ENCODE results near the gene CCNL1.

CCNL1 gene

DNA sequence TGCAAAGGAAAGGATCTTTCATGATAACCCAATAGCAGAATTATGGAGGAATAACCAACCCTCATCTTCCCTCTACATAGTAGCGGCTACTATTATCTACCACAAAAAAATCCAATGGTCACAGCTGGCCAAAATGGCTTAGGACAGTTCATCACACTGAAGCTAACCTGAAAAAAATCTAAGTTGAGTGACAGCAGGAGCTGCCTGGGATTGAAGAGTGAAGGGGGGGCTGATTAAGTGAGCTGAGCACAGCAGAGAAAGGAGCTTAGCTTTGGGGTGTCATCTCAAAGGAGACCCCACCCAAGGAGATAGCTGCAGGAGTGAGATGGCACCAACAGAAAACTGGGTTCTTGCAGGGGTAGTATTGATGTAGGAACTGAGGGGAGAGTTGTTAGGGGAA is 33.6 kb downstream of the CCNL1 start:
- H3K4me1 ChIP-seq (ENCODE audit: insufficient read depth, poor library complexity, severe bottlenecking) = peaks cover 82% of the 10 kb centered on the region
- H3K27me3 ChIP-seq (ENCODE audit: insufficient read depth, poor library complexity, severe bottlenecking) = no peaks in the 10 kb centered on the region
- H3K4me3 ChIP-seq (ENCODE audit: severe bottlenecking) = no peak overlapping the region
- H3K9me3 ChIP-seq (ENCODE audit: severe bottlenecking) = no peaks in the 10 kb centered on the region
- peak overlapping the region; percentile 97 for H3K27ac ChIP-seq (ENCODE audit: poor library complexity, severe bottlenecking)
- no peak for ATAC-seq (ENCODE audit: low read depth)
- TF ChIP-seq, protein P1, sequence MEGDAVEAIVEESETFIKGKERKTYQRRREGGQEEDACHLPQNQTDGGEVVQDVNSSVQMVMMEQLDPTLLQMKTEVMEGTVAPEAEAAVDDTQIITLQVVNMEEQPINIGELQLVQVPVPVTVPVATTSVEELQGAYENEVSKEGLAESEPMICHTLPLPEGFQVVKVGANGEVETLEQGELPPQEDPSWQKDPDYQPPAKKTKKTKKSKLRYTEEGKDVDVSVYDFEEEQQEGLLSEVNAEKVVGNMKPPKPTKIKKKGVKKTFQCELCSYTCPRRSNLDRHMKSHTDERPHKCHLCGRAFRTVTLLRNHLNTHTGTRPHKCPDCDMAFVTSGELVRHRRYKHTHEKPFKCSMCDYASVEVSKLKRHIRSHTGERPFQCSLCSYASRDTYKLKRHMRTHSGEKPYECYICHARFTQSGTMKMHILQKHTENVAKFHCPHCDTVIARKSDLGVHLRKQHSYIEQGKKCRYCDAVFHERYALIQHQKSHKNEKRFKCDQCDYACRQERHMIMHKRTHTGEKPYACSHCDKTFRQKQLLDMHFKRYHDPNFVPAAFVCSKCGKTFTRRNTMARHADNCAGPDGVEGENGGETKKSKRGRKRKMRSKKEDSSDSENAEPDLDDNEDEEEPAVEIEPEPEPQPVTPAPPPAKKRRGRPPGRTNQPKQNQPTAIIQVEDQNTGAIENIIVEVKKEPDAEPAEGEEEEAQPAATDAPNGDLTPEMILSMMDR (IDR thresholded peaks at IDR 0.05; ENCODE audit: poor library complexity, severe bottlenecking) = no peak
- no peak for DNase-seq (ENCODE audit: low spot score)
- H3K36me3 ChIP-seq (ENCODE audit: low read depth) = no peaks in the 10 kb centered on the region

DNA sequence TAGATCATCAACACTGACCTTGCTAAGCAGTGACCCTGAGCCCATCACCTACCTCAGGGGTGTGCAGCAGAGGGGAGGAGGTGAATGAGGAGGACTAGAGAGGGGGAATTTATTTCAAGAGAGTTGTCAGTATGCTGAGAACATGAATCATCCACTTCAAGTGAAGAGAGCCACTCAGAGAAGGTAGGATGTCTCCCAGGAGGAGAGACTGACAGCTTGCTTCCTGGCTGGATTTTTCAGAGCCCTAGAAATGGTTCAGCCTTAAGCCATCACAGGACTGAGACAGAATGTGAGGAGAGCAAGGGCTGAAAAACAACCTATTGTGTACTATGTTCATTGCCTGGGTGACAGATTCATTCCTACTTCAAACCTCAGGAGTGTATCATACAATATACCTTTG is 34.8 kb downstream of the CCNL1 start:
- ATAC-seq (ENCODE audit: low read depth) (no peak), DNase-seq (ENCODE audit: low spot score) (no peak)
- H3K4me1 ChIP-seq (ENCODE audit: insufficient read depth, poor library complexity, severe bottlenecking) = peaks cover 74% of the 10 kb centered on the region
- H3K4me3 ChIP-seq (ENCODE audit: severe bottlenecking) = no peak overlapping the region
- no peaks in the 10 kb centered on the region for H3K27me3 ChIP-seq (ENCODE audit: insufficient read depth, poor library complexity, severe bottlenecking)
- H3K9me3 ChIP-seq (ENCODE audit: severe bottlenecking) = no peaks in the 10 kb centered on the region
- TF ChIP-seq, protein P1 (IDR thresholded peaks at IDR 0.05; ENCODE audit: poor library complexity, severe bottlenecking) = no peak
- H3K36me3 ChIP-seq (ENCODE audit: low read depth) = no peaks in the 10 kb centered on the region
- H3K27ac ChIP-seq (ENCODE audit: poor library complexity, severe bottlenecking) = peak overlapping the region; percentile 97

DNA sequence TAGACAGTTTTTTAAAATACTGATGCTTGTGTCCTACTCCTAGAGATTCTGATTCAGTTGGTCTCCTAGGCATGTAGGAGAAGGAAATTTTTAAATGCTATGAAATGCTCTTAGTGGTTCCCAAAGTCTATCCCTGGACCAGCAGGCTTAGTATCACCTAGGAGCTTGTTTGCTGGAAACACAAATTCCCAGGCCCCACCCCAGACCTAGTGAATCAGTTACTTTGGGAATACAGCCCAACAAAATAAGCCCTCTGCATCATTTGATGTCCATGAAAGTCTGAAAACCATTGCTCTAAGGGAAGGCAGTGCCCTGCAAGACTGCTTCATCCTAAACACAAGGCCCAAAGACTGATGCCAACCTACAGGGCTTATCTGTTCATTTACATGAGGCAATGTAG is 36.3 kb downstream of the CCNL1 start:
- Histone ChIP-seq H3K27ac (ENCODE audit: poor library complexity, severe bottlenecking) (peak overlapping the region; percentile 90), H3K9me3 (ENCODE audit: severe bottlenecking) (no peaks in the 10 kb centered on the region), H3K4me1 (ENCODE audit: insufficient read depth, poor library complexity, severe bottlenecking) (peaks cover 59% of the 10 kb centered on the region), H3K27me3 (ENCODE audit: insufficient read depth, poor library complexity, severe bottlenecking) (no peaks in the 10 kb centered on the region), H3K36me3 (ENCODE audit: low read depth) (no peaks in the 10 kb centered on the region), H3K4me3 (ENCODE audit: severe bottlenecking) (no peak overlapping the region)
- DNase-seq (ENCODE audit: low spot score) = no peak
- no peak for ATAC-seq (ENCODE audit: low read depth)
- TF ChIP-seq, protein P1 (IDR thresholded peaks at IDR 0.05; ENCODE audit: poor library complexity, severe bottlenecking) = no peak

DNA sequence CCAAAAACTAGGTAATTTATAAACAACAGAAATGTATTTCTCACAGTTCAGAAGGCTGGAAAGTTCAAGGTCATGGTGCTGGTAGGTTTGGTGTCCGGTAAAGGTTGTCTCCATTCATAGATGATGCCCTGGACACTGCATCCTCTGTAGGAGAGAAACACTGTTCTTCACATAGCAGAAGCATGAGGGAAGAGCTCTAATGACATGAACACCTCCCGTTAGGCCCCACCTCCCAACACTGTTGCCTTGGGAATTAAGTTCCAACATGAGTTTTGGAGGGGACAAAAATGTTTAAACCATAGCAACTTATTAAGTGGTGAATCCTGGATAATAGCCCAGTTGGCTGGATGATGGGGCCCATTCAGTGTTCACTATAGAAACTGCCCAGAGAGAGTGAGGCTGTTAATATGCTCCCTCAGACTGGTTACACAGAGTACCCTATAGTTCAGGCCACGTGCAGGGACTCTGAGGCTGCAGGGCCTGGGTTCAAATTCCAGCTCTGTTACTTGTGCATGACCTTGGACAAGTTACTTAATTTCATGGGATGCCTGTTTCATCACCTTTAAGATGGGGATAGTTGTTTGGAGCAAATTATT is 37.0 kb downstream of the CCNL1 start:
- H3K36me3 ChIP-seq (ENCODE audit: low read depth) = no peaks in the 10 kb centered on the region
- no peak for ATAC-seq (ENCODE audit: low read depth)
- H3K4me3 ChIP-seq (ENCODE audit: severe bottlenecking) = no peak overlapping the region
- TF ChIP-seq, protein P1 (IDR thresholded peaks at IDR 0.05; ENCODE audit: poor library complexity, severe bottlenecking) = no peak
- H3K4me1 ChIP-seq (ENCODE audit: insufficient read depth, poor library complexity, severe bottlenecking) = peaks cover 52% of the 10 kb centered on the region
- DNase-seq (ENCODE audit: low spot score) = no peak
- H3K27ac ChIP-seq (ENCODE audit: poor library complexity, severe bottlenecking) = peak overlapping the region; percentile 90
- H3K27me3 ChIP-seq (ENCODE audit: insufficient read depth, poor library complexity, severe bottlenecking) = no peaks in the 10 kb centered on the region
- no peaks in the 10 kb centered on the region for H3K9me3 ChIP-seq (ENCODE audit: severe bottlenecking)

DNA sequence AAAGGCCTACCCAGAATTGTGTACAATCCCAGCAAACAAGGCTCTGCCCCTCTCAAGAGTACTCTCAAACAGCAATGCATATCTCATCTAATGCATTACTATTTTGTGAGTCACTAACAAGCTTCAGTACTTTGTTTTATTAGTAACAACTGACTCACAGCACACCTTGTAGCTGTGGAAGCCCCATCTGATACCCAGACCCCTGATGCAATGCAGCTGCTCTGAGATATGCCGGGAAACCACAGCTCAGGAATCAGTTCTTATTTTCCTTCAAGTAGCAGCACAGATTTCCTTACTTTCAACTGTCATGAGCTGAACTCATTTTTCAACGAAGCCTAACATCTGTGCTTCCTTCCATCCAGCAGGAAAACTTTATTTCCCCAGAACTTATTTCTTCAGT is 37.8 kb downstream of the CCNL1 start:
- no peak overlapping the region for H3K4me3 ChIP-seq (ENCODE audit: severe bottlenecking)
- no peaks in the 10 kb centered on the region for H3K36me3 ChIP-seq (ENCODE audit: low read depth)
- DNase-seq (ENCODE audit: low spot score) (peak; percentile 80), ATAC-seq (ENCODE audit: low read depth) (peak; percentile 96)
- H3K27me3 ChIP-seq (ENCODE audit: insufficient read depth, poor library complexity, severe bottlenecking) = no peaks in the 10 kb centered on the region
- H3K9me3 ChIP-seq (ENCODE audit: severe bottlenecking) = no peaks in the 10 kb centered on the region
- peak overlapping the region; percentile 90 for H3K27ac ChIP-seq (ENCODE audit: poor library complexity, severe bottlenecking)
- H3K4me1 ChIP-seq (ENCODE audit: insufficient read depth, poor library complexity, severe bottlenecking) = peaks cover 44% of the 10 kb centered on the region
- TF ChIP-seq, protein P1 (IDR thresholded peaks at IDR 0.05; ENCODE audit: poor library complexity, severe bottlenecking) = no peak
